ENCODE results near the gene CHCT1. TPM values are rescaled to one million over a fixed set of nuclear protein-coding genes. Genes with fewer than 3 reads are reported as not detected.

CHCT1 gene
- total and polyA plus RNA-seq, 12 donors, result 0.37 to 0.41 TPM; not detected in 10

DNA sequence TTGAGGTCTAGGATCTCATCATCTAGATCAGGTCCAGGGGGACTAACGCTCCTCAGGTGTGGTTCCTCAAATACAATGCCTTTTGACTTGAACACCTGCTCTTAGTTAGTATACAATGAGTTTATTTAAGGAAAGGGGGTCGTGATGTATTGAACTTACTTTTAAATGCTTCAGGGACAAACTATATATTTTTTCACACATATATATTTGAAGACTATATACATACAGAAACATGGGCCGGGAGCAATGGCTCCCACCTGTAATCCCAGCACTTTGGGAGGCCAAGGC, 18.8 kb upstream of the CHCT1 start:
- H3K4me1 ChIP-seq (replicated peaks in 1 of 2), result no peaks in the 10 kb centered on the region
- H3K27me3 ChIP-seq, result no peaks in the 10 kb centered on the region
- H3K4me3 ChIP-seq, result no peak overlapping the region
- intact Hi-C loops (cut with DNase I), result no loop called here
- 84 to 95% (median 88%) methylated on average over 3 of the region's 3 CpGs for WGBS, 4 donors
- no peak for DNase-seq
- no peaks in the 10 kb centered on the region for H3K36me3 ChIP-seq (replicated peaks in 1 of 2)
- TF ChIP-seq, protein P1, sequence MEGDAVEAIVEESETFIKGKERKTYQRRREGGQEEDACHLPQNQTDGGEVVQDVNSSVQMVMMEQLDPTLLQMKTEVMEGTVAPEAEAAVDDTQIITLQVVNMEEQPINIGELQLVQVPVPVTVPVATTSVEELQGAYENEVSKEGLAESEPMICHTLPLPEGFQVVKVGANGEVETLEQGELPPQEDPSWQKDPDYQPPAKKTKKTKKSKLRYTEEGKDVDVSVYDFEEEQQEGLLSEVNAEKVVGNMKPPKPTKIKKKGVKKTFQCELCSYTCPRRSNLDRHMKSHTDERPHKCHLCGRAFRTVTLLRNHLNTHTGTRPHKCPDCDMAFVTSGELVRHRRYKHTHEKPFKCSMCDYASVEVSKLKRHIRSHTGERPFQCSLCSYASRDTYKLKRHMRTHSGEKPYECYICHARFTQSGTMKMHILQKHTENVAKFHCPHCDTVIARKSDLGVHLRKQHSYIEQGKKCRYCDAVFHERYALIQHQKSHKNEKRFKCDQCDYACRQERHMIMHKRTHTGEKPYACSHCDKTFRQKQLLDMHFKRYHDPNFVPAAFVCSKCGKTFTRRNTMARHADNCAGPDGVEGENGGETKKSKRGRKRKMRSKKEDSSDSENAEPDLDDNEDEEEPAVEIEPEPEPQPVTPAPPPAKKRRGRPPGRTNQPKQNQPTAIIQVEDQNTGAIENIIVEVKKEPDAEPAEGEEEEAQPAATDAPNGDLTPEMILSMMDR (IDR thresholded peaks at IDR 0.05), result no peak
- no peak for TF ChIP-seq POLR2A (IDR thresholded peaks at IDR 0.05)
- no peaks in the 10 kb centered on the region for H3K9me3 ChIP-seq (replicated peaks in 1 of 3)
- H3K27ac ChIP-seq, result no peak overlapping the region

DNA sequence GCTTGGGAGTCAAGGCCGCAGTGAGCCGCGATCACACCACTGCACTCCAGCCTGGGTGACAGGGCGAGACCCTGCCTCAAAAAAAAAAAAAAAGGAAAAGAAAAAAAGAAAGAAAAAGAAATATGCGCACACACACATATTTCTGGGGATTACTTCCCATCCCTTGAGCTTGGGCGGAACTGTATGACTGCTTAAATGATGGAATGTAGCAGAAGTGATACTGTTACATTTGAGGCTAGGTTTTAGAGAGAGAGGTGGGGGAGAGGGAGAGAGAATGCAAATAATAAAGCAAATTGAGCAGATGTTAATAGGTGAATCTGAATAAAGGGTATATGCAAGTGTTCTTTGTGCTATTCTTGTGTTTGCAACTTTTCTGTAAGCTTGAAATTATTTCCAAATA, 18.3 kb upstream of the CHCT1 start:
- H3K4me3 ChIP-seq, result no peak overlapping the region
- no peaks in the 10 kb centered on the region for H3K9me3 ChIP-seq (replicated peaks in 1 of 3)
- H3K36me3 ChIP-seq (replicated peaks in 1 of 2), result no peaks in the 10 kb centered on the region
- no peaks in the 10 kb centered on the region for H3K27me3 ChIP-seq
- intact Hi-C loops (cut with DNase I), result no loop called here
- no peak for TF ChIP-seq POLR2A (IDR thresholded peaks at IDR 0.05)
- TF ChIP-seq, protein P1 (IDR thresholded peaks at IDR 0.05), result no peak
- no peaks in the 10 kb centered on the region for H3K4me1 ChIP-seq (replicated peaks in 1 of 2)
- DNase-seq, result no peak
- WGBS, 4 donors, result 80 to 92% (median 81%) methylated on average over 6 of the region's 6 CpGs
- H3K27ac ChIP-seq, result no peak overlapping the region

DNA sequence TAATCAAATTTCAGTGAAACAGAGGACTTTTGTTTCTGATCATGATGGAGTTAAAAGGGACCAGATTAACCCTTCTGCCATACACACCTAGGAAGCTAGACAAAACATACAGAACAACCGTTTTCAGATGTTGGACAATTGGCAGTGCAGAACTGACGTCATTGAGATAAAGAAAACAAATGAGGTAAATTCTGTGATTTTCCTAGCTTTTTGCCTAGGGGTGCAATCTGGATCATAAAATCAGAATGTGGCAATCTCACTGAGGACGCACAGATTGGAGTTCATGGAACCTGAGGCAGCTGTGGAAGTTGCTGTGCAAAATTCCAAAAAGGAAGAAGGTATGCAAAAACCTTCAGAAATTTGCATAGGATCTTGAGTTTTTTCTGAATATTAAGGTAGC, 15.4 kb upstream of the CHCT1 start:
- Histone ChIP-seq H3K9me3 (replicated peaks in 1 of 3) (no peaks in the 10 kb centered on the region), H3K27me3 (no peaks in the 10 kb centered on the region), H3K27ac (no peak overlapping the region), H3K4me3 (no peak overlapping the region), H3K4me1 (replicated peaks in 1 of 2) (no peaks in the 10 kb centered on the region), H3K36me3 (replicated peaks in 1 of 2) (no peaks in the 10 kb centered on the region)
- TF ChIP-seq POLR2A (IDR thresholded peaks at IDR 0.05), result no peak
- TF ChIP-seq, protein P1 (IDR thresholded peaks at IDR 0.05), result no peak
- 71 to 80% (median 78%) methylated on average over 3 of the region's 3 CpGs for WGBS, 4 donors
- intact Hi-C loops (cut with DNase I), result no loop called here
- no peak for DNase-seq

DNA sequence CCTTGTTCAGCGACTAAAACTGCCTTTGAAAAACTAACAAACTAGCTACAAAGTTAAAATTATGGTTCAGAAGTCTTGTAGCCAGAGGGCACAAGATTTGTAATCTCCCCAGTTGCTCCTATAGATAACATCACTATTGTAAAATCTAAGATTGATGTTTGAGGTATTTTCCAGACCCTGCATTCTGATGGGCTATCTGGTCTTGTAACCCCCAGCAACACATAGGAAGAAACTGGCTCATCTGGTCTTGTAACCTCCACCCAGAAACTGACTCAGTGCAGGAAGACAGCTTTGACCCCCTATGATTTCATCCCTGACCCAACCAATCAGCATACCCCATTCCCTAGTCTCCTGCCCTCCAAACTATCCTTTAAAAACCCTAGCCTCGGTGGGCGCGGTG, 12.3 kb upstream of the CHCT1 start:
- H3K27me3 ChIP-seq, result no peaks in the 10 kb centered on the region
- intact Hi-C loops (cut with DNase I), result no loop called here
- no peaks in the 10 kb centered on the region for H3K36me3 ChIP-seq (replicated peaks in 1 of 2)
- TF ChIP-seq, protein P1 (IDR thresholded peaks at IDR 0.05), result no peak
- TF ChIP-seq POLR2A (IDR thresholded peaks at IDR 0.05), result no peak
- no peak overlapping the region for H3K4me3 ChIP-seq
- no peak for DNase-seq
- no peaks in the 10 kb centered on the region for H3K4me1 ChIP-seq (replicated peaks in 1 of 2)
- 88 to 95% (median 94%) methylated on average over 4 of the region's 4 CpGs for WGBS, 4 donors
- no peaks in the 10 kb centered on the region for H3K9me3 ChIP-seq (replicated peaks in 1 of 3)
- no peak overlapping the region for H3K27ac ChIP-seq
